Spinal cord (tissue), 10 donors: ENCODE data around the gene HOXA7. TPM values are rescaled to one million over a fixed set of nuclear protein-coding genes. Genes with fewer than 3 reads are reported as not detected.

ENCODE experiments used
- DNase-seq, 6 donors: peaks; one replicate each; pipeline versions ENCODE4 v3.0.0 to v3.0.0-alpha.2; 2013 to 2015; ENCODE audit warnings: low spot score in 6 of 6, low read depth in 4 of 6
- H3K27ac ChIP-seq: one replicate; pipeline ENCODE4 v1.5.1; 2013; ENCODE audit warnings: low read depth, low read length, control low read depth
- H3K27me3 ChIP-seq: one replicate; pipeline ENCODE4 v1.6.1; 2013; ENCODE audit warnings: low read length; ENCODE audit not compliant: control insufficient read depth, insufficient read depth
- H3K36me3 ChIP-seq: one replicate; pipeline ENCODE4 v1.6.1; 2013; ENCODE audit warnings: low read length; ENCODE audit not compliant: control insufficient read depth, insufficient read depth
- H3K4me1 ChIP-seq: one replicate; pipeline ENCODE4 v1.6.1; 2013; ENCODE audit warnings: low read length; ENCODE audit not compliant: control insufficient read depth, insufficient read depth
- H3K4me3 ChIP-seq: one replicate; pipeline ENCODE4 v1.5.1; 2013; ENCODE audit warnings: low read depth, low read length, control low read depth
- H3K9me3 ChIP-seq: one replicate; pipeline ENCODE4 v1.6.1; 2013; ENCODE audit warnings: low read length; ENCODE audit not compliant: control insufficient read depth, insufficient read depth
- WGBS: methylation state at CpG from one replicate; pipeline ENCODE4 v1.1.5; 2013; ENCODE audit warnings: missing lambda C conversion rate; ENCODE audit not compliant: insufficient coverage; 5-methylcytosine and 5-hydroxymethylcytosine counted together
- polyA plus RNA-seq, 2 donors: library from polyadenylated mRNA; unstranded; fragments of 120-200 nt; gene quantifications; one replicate each; pipeline ENCODE4 v1.2.1, GENCODE V29; 2013; ENCODE audit not compliant: insufficient read length in 2 of 2
- total RNA-seq, 2 donors: library from RNA; depleted of rRNA in 1 of 2; stranded (reverse); fragments of 120-200 nt in 1 of 2; fragments of >200 nt in 1 of 2; gene quantifications; one replicate each; pipeline versions ENCODE4 v1.2.3 to v1.2.4, GENCODE V29; 2013 to 2014
- donor health status: healthy.

Gene HOXA7
- total and polyA plus RNA-seq, 4 donors = 9.6 to 111 (median 52.1) TPM

GRCh38 chr7:27176524-27176845 is 20.0 kb upstream of the HOXA7 start:
- Histone ChIP-seq H3K36me3 (peaks cover 9% of the 10 kb centered on the region), H3K27me3 (peaks cover 90% of the 10 kb centered on the region), H3K4me1 (peaks cover 69% of the 10 kb centered on the region), H3K4me3 (peak overlapping the region; percentile 4), H3K9me3 (no peaks in the 10 kb centered on the region), H3K27ac (peak overlapping the region; percentile 85)
- DNase-seq = no peak
- WGBS = 50% methylated on average over 2 of the region's 3 CpGs

GRCh38 chr7:27175626-27176523 is 19.4 kb upstream of the HOXA7 start:
- WGBS = 46% methylated on average over 39 of the region's 40 CpGs
- Histone ChIP-seq H3K9me3 (no peaks in the 10 kb centered on the region), H3K4me1 (peaks cover 72% of the 10 kb centered on the region), H3K27me3 (peaks cover 92% of the 10 kb centered on the region), H3K36me3 (peaks cover 12% of the 10 kb centered on the region), H3K27ac (peak overlapping the region; percentile 85), H3K4me3 (peak overlapping the region; percentile 4)
- DNase-seq = no peak

- no peak for DNase-seq
- Histone ChIP-seq H3K9me3 (no peaks in the 10 kb centered on the region), H3K4me1 (peaks cover 64% of the 10 kb centered on the region), H3K27ac (peak overlapping the region; percentile 85), H3K4me3 (peak overlapping the region; percentile 4), H3K36me3 (peaks cover 12% of the 10 kb centered on the region), H3K27me3 (peaks cover 90% of the 10 kb centered on the region)
- 49% methylated on average over 9 of the region's 12 CpGs for WGBS
Observed at GRCh38 chr7:27174874-27175625, 18.6 kb upstream of the HOXA7 start.

- Histone ChIP-seq H3K9me3 (no peaks in the 10 kb centered on the region), H3K36me3 (peaks cover 13% of the 10 kb centered on the region), H3K4me3 (peak within 1 kb of the TSS; percentile 63), H3K4me1 (peaks cover 64% of the 10 kb centered on the region), H3K27ac (peak within 1 kb of the TSS; percentile 99), H3K27me3 (peaks cover 88% of the 10 kb centered on the region)
- no peak for DNase-seq
- WGBS = 4% methylated on average over 82 of the region's 82 CpGs
Observed at GRCh38 chr7:27173956-27174873, 17.7 kb upstream of the HOXA7 start, which contains the start of gene HOXA10. HOXA10 (minus strand) TSS chr7:27174320; CDS start chr7:27174306, 14 bp downstream.

GRCh38 chr7:27173511-27173955 is 17.1 kb upstream of the HOXA7 start:
- H3K27ac ChIP-seq = peak overlapping the region; percentile 99
- H3K4me1 ChIP-seq = peaks cover 68% of the 10 kb centered on the region

GRCh38 chr7:27172823-27173510 is 16.5 kb upstream of the HOXA7 start:
- H3K4me1 ChIP-seq = peaks cover 74% of the 10 kb centered on the region

More at GRCh38 chr7:27173511-27173955, 17.1 kb upstream of the HOXA7 start:
- DNase-seq = no peak
- peak overlapping the region; percentile 63 for H3K4me3 ChIP-seq
- under 1% methylated on average over 59 of the region's 59 CpGs for WGBS
- no peaks in the 10 kb centered on the region for H3K9me3 ChIP-seq
- peaks cover 17% of the 10 kb centered on the region for H3K36me3 ChIP-seq
- peaks cover 85% of the 10 kb centered on the region for H3K27me3 ChIP-seq

GRCh38 chr7:27172315-27172774 is 15.9 kb upstream of the HOXA7 start:
- H3K27ac ChIP-seq = peak overlapping the region; percentile 99
- H3K36me3 ChIP-seq = peaks cover 17% of the 10 kb centered on the region
- WGBS = 13% methylated on average over 10 of the region's 10 CpGs
- H3K27me3 ChIP-seq = peaks cover 79% of the 10 kb centered on the region
- peak overlapping the region; percentile 63 for H3K4me3 ChIP-seq
- DNase-seq = no peak
- no peaks in the 10 kb centered on the region for H3K9me3 ChIP-seq
- H3K4me1 ChIP-seq = peaks cover 72% of the 10 kb centered on the region

More at GRCh38 chr7:27172823-27173510, 16.5 kb upstream of the HOXA7 start:
- Histone ChIP-seq H3K9me3 (no peaks in the 10 kb centered on the region), H3K36me3 (peaks cover 17% of the 10 kb centered on the region), H3K27me3 (peaks cover 79% of the 10 kb centered on the region), H3K27ac (peak overlapping the region; percentile 99), H3K4me3 (peak overlapping the region; percentile 63)
- 1% methylated on average over 58 of the region's 58 CpGs for WGBS
- DNase-seq = peak in 1 of 6 donors; percentile 72

- DNase-seq = no peak
- H3K4me1 ChIP-seq = peaks cover 71% of the 10 kb centered on the region
- peaks cover 79% of the 10 kb centered on the region for H3K27me3 ChIP-seq
- peak overlapping the region; percentile 63 for H3K4me3 ChIP-seq
- 16% methylated on average over 30 of the region's 30 CpGs for WGBS
- H3K27ac ChIP-seq = peak overlapping the region; percentile 99
- H3K36me3 ChIP-seq = peaks cover 17% of the 10 kb centered on the region
- H3K9me3 ChIP-seq = no peaks in the 10 kb centered on the region
Observed at GRCh38 chr7:27171637-27172314, 15.3 kb upstream of the HOXA7 start.
